ENCODE measurements around the gene HOXA13. TPM values are rescaled to one million over a fixed set of nuclear protein-coding genes. Genes with fewer than 3 reads are reported as not detected.

HOXA13 gene
- total RNA-seq, 3 donors from 2014 or later, result not detected

DNA sequence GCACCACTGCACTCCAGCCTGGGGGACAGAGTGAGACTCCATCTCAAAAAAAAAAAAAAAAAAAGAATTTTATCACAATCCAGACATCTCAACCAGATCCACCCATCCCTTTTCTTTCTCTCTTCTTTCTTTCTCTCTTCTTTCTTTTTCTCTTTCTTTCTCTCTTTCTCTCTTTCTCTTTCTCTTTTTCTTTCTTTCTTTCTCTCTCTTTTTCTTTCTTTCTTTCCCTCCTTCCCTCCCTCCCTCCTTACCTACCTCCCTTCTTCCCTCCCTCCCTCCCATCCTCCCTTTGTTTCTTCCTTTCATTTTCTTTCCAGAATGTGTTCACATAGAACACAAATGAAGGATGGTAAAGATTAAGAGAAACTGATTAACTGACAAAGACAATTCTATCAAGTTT is 18.1 kb upstream of the HOXA13 start:
- Mint-ChIP-seq H3K4me1 (ENCODE audit: low read depth) (peaks cover 6% of the 10 kb centered on the region), H3K36me3 (ENCODE audit: insufficient read depth) (no peaks in the 10 kb centered on the region), H3K9me3 (no peaks in the 10 kb centered on the region), H3K27me3 (ENCODE audit: low read depth) (peaks cover 81% of the 10 kb centered on the region), H3K4me3 (no peak overlapping the region)
- ATAC-seq (no peak), DNase-seq (no peak)

DNA sequence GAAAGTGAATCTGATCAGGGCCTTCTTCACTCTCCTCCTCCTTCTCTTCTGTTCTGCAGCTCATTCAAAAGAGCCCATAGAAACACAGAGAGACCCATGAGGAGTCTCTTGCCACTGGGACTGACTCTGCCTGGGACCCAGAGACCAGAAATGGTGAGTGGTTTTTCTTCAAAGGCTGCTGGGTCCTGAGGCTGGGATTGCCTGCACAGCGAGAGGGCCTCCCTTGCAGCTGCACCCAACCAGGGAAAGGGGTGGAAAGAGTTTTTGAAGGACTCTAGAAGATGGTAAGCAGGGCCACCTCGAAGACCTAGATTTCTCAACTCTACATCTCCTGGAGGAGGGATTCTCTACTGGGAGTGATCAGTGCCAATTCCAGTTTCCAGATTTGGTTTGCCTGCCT is 15.5 kb upstream of the HOXA13 start:
- Mint-ChIP-seq H3K9me3 (no peaks in the 10 kb centered on the region), H3K4me1 (ENCODE audit: low read depth) (peaks cover 10% of the 10 kb centered on the region), H3K27me3 (ENCODE audit: low read depth) (peaks cover 90% of the 10 kb centered on the region), H3K4me3 (no peak overlapping the region), H3K36me3 (ENCODE audit: insufficient read depth) (no peaks in the 10 kb centered on the region)
- DNase-seq, result no peak
- no peak for ATAC-seq

DNA sequence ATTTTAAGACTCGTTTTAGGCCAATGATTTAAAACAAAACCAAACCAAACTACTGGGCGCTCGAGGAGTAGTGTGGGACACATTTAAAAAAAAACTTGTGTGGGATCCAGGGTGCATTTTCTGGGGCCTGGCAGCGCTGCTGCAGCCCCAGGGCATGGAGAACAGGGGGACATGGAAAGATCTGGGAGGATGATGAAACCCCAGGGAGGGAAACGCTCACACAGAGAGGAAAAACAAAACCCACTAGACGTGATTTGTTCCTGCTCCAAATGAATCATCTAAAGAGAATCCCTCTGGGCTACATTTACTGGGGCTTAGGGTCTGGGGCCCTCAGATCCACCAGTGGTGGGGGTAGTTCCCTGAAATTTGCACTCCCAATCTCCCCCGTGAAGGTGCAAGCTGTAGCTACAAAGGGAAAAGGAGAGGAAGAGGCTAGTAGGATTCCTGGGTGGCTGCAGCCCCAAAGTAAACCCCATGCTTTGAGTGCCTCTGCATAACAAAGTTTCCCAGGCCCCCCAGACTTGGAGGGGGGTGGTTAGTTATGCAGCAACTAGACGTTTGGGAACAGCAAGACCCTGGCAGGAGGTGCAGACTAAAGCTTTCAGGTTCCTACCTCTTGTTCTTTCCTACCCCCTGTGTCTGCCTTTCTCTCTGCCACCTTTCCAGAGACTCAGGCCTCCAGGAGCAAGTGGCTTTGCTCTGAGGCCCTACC is 14.5 kb upstream of the HOXA13 start:
- H3K4me3 Mint-ChIP-seq, result no peak overlapping the region
- ATAC-seq (no peak), DNase-seq (no peak)
- peaks cover 9% of the 10 kb centered on the region for H3K4me1 Mint-ChIP-seq (ENCODE audit: low read depth)
- peaks cover 91% of the 10 kb centered on the region for H3K27me3 Mint-ChIP-seq (ENCODE audit: low read depth)
- H3K36me3 Mint-ChIP-seq (ENCODE audit: insufficient read depth), result no peaks in the 10 kb centered on the region
- H3K9me3 Mint-ChIP-seq, result no peaks in the 10 kb centered on the region

DNA sequence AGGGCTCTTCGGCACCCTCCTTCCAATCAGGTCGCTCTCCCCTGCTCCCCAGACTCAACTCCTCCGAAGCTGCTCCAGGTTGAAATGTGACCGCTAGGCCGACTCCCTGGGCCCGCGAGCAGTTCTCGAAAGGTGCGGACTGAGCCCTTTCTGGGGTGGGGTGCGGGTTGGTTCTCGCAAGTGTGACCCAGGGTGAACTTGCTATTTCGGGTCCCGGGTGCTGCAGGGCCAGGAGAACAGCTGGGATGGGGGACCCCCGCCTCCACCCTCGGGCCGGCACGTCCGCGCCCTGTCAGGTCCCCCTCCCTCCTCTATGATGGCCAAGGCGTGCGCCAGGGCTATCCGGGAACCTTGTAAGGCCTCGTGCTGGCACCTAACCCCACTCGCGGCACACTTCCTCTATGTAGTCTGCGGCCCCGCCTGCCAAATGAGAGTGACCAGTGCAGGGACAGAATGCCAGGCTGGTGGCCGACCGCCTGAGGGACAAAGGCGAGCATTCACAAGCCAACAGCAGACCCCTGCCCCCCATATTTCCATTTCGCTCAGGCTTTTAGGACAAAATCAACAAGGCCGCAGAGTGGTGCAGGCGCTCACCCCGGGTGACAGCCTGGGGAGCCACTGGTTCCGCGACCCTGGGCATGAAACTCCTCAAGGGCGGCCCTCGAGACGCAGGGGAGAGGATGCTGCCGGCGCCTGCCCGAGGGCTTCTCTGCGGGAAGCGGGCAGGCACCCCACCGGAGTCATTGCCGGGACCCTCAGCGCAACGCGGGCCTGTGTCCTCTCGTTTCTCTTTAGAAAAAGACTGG is 13.7 kb upstream of the HOXA13 start:
- H3K4me3 Mint-ChIP-seq, result no peak overlapping the region
- H3K9me3 Mint-ChIP-seq, result no peaks in the 10 kb centered on the region

DNA sequence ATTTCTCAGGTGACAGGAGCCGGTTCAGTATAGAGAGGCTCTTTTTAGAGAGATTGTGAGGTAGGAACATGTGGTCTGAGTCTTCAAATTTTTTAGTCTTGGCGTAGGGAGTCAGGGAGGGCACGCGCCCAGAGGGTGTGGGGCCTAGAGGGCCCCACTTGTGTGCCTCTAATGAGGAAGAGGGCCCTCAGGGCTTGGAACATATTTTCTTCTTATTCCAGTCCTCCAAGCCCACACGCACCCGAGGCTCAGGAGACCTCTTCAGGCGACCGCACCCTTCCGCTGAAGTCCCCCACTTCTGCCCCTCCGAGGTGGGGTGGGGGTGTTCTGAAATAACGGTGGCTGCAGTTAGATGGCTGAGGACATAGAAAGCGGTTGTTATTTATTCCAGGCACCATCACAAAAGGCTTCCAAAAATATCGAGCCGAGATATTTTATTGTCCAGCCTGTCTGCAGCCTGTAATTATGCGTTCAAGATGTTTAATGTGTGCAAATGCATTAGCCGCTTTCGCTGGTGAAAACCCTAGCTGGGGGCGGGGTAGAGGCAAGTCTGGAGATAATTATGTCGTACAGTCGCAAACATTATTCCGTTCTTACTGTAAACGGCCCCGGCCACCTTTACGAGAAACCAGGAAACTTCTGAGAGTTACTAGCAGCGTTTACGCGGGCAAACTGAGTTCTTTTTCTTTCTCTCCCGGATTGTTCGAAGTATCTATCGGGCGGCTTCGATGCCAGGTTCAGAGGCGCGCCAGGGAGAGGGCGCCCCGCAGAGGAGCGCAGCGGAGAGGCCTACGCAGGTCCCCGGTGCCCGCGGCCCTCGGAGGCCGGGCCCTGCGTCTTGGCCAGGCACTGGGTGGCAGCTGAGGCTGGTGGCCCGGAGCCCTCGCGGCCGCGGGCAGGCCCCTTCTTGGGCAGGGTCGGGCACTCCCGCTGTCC is 12.9 kb upstream of the HOXA13 start:
- Mint-ChIP-seq H3K9me3 (no peaks in the 10 kb centered on the region), H3K4me3 (no peak overlapping the region), H3K36me3 (ENCODE audit: insufficient read depth) (no peaks in the 10 kb centered on the region), H3K4me1 (ENCODE audit: low read depth) (peaks cover 9% of the 10 kb centered on the region), H3K27me3 (ENCODE audit: low read depth) (peaks cover 90% of the 10 kb centered on the region)
- peak; percentile 12 to 41 for ATAC-seq
- DNase-seq, result no peak

More for the DNA sequence above, 13.7 kb upstream of the HOXA13 start:
- Mint-ChIP-seq H3K27me3 (ENCODE audit: low read depth) (peaks cover 92% of the 10 kb centered on the region), H3K36me3 (ENCODE audit: insufficient read depth) (no peaks in the 10 kb centered on the region), H3K4me1 (ENCODE audit: low read depth) (peaks cover 9% of the 10 kb centered on the region)
- no peak for ATAC-seq
- DNase-seq, result no peak

DNA sequence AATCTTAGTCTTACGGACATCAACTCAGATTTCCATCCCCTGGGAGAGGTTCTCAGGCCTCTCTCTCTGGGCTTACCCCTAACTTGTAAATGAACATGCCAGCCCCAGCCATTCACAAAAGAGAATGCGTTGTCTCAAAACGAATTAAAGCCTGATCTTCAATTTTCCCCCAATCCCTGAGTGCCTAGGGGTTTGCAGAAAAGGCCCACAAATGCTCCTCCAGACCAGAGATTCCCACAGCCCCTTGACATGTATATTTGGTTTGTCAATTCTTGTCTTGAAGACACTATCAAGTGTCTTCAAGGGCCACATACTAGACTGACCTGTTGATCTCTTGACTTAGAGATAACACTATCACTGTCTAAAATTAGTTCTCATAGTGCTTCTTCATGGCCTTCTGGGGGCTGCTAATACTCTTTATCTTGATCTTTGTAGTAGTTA is 11.9 kb upstream of the HOXA13 start:
- DNase-seq (no peak), ATAC-seq (no peak)
- H3K36me3 Mint-ChIP-seq (ENCODE audit: insufficient read depth), result no peaks in the 10 kb centered on the region
- peaks cover 9% of the 10 kb centered on the region for H3K4me1 Mint-ChIP-seq (ENCODE audit: low read depth)
- H3K9me3 Mint-ChIP-seq, result no peaks in the 10 kb centered on the region
- H3K27me3 Mint-ChIP-seq (ENCODE audit: low read depth), result peaks cover 94% of the 10 kb centered on the region
- H3K4me3 Mint-ChIP-seq, result no peak overlapping the region

DNA sequence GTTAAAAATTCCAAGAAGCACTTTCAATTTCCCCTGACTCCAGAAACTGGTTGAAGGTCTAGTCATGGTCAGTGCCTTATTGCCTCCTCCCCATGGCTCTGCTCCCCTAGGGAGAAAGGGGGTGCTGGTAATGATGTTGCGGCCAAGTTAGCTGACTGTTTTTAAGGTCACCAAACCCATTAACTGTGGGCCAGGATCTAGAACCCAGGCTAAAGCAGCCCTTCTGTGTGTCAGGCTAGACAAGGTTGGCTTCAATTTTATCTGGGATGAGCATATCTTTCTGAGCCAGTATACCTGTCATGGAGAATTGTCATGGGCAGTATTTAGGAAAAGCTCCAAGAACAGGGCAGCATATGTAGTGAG is 11.2 kb upstream of the HOXA13 start:
- ATAC-seq (no peak), DNase-seq (no peak)
- no peak overlapping the region for H3K4me3 Mint-ChIP-seq
- peaks cover 9% of the 10 kb centered on the region for H3K4me1 Mint-ChIP-seq (ENCODE audit: low read depth)
- peaks cover 92% of the 10 kb centered on the region for H3K27me3 Mint-ChIP-seq (ENCODE audit: low read depth)
- H3K36me3 Mint-ChIP-seq (ENCODE audit: insufficient read depth), result no peaks in the 10 kb centered on the region
- H3K9me3 Mint-ChIP-seq, result no peaks in the 10 kb centered on the region

DNA sequence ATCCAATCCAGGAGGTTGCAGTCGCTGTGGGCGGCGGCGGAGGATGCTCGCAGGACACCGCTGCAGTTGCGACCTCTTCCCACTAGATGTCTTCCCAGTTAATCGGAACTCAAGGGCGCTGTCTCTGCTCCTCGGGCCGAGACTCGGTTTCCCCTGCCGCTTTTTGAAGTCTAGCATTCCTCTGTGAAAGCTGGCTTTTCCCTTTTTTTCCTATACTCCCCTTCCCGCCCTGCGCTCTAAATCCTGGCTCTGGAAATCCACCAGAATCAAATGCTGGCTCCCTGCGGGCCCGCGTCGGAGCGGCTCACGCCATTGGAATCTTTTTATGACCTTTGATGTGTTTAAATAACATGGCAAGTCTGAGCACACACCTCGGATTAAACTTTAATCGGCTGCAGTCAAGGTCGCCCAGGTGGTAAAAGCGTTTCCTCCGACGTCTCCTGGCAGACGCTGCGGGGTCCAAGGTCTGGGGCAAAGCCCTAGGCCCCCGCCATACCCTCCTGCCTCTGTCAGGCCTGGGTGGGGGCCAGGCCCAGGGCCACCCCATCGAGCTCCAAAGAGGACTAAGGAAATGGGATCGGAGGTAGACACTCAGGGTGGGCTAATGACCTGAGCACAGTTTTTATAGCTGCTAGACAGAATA is 10.7 kb upstream of the HOXA13 start:
- DNase-seq (no peak), ATAC-seq (peak; percentile 60 to 65)
- no peaks in the 10 kb centered on the region for H3K36me3 Mint-ChIP-seq (ENCODE audit: insufficient read depth)
- peak overlapping the region; percentile 40 for H3K4me3 Mint-ChIP-seq
- H3K27me3 Mint-ChIP-seq (ENCODE audit: low read depth), result peaks cover 92% of the 10 kb centered on the region
- peaks cover 11% of the 10 kb centered on the region for H3K4me1 Mint-ChIP-seq (ENCODE audit: low read depth)
- no peaks in the 10 kb centered on the region for H3K9me3 Mint-ChIP-seq

DNA sequence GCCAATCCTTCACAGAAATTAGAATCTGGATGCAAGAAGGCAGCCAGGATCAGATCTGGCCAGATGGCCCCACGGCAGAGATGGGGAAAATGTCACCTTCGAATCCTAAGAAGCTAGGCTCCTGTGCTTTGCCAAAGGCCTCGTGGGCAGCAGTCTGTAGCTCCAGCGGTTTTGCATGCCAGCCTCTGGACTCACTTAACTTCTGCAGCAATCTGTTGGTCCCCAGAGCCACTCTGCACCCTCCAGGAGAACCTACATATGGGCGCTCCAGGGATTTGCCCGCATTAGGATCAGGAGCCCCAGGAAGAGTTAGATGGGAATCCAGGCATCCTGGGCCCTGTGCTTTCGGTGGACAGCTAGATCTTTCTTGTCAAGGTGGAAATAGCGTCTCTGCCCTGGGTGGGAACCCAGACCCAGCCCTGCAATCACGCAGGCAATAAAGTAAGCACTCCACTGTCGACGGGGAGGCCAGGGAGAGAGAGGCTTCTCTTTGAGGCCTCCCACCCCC is 10.1 kb upstream of the HOXA13 start:
- no peak for DNase-seq
- Mint-ChIP-seq H3K36me3 (ENCODE audit: insufficient read depth) (no peaks in the 10 kb centered on the region), H3K4me1 (ENCODE audit: low read depth) (peaks cover 14% of the 10 kb centered on the region), H3K4me3 (peak overlapping the region; percentile 40), H3K27me3 (ENCODE audit: low read depth) (peaks cover 91% of the 10 kb centered on the region), H3K9me3 (no peaks in the 10 kb centered on the region)
- ATAC-seq, result no peak

DNA sequence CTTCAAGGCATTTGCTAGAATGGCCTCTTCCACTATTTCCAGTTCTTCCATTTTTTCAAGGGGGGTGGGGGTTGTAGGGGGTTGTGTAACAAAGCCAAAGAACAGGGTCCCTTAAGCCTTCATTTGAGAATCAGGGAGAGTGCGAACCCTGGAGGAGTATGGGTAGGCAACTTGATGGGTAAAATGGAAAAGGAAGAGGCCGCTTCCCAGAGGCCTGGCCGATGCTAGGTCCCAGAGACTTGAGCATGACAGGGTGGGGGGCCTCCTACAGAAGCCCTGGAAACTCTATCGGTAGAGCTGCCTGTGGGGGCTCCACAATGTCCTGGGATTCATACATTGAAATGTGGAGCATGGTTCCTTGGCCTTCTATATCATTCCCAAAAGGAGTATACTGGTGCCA is 9.1 kb upstream of the HOXA13 start:
- Mint-ChIP-seq H3K27me3 (ENCODE audit: low read depth) (peaks cover 92% of the 10 kb centered on the region), H3K36me3 (ENCODE audit: insufficient read depth) (no peaks in the 10 kb centered on the region), H3K4me1 (ENCODE audit: low read depth) (peaks cover 19% of the 10 kb centered on the region), H3K9me3 (no peaks in the 10 kb centered on the region), H3K4me3 (no peak overlapping the region)
- no peak for ATAC-seq
- no peak for DNase-seq

DNA sequence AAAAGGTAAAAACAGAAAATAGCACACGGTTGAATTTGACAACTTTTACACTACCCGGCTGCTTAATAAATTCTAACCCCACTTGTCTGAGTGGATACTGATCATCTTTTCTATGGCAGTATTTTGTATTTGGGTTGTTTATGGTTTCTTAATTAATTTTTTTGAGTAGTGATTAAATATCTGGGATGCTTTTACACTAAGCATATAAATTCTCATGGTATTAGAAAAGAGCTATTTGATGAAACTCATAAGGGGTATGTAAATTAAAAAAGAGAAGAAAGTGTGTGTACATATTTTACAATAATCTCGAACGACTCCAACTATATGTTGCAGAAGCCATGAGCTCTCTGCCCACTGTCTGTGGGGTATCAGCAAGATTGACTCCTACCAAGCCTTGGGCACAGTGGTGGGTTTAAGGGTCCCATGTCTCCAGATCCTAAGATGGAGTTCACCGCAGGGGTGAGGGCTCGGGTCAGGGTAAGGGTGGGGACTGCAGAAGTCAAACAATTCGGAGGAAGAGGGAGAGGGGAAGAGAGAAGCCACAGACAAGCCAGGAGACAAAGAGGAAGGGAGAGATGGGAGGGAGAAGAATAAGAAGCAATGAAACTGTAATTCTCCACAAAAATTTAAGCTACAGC is 7.6 kb upstream of the HOXA13 start:
- Mint-ChIP-seq H3K4me1 (ENCODE audit: low read depth) (peaks cover 19% of the 10 kb centered on the region), H3K9me3 (no peaks in the 10 kb centered on the region), H3K36me3 (ENCODE audit: insufficient read depth) (no peaks in the 10 kb centered on the region), H3K27me3 (ENCODE audit: low read depth) (peaks cover 92% of the 10 kb centered on the region), H3K4me3 (no peak overlapping the region)
- DNase-seq (no peak), ATAC-seq (no peak)

DNA sequence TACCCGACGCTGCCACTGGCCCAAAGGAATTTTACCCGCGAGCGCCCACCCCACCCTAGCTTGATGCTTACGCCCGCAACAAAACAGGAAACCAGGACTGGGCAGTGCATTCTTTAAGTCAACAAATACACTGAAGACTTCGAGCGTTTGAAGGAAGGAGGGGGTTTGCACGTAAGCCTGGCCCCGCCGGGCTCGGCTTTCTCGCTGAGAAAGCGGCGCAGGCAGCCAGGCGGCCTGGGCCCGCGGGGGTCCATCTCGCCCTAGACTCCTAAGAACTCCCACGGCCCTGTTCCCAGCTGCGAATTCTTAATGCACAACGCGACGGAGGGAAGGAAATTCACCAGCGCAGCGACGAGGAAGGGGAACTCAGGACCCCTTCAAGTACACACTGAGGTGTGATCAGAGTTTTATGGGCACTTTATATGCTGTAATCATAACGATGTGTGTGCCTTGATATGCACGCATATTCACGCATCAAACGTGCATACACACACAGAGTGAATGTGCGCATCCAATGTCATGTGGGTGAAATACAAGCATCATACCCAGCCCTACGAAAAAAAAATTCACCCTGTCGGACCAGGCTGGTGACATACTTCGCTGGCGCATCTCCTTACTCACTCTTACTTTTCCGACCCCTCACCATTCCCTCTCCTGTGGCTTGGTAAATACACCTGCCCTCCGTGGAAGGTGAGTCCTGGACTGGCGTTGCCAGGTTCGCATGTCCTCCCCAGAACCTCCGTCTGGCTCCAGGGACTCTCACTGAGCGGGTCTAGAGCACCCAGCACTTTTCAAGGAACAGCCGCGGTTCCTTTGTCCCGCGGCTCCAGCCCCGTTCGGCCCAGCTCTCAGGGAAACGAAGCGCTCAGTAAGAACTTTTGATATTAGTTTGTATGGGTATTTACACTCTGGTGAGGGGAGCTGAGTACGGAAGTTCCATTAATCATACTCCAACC is 5.7 kb upstream of the HOXA13 start:
- no peaks in the 10 kb centered on the region for H3K36me3 Mint-ChIP-seq (ENCODE audit: insufficient read depth)
- ATAC-seq (no peak), DNase-seq (no peak)
- H3K9me3 Mint-ChIP-seq, result no peaks in the 10 kb centered on the region
- H3K27me3 Mint-ChIP-seq (ENCODE audit: low read depth), result peaks cover 92% of the 10 kb centered on the region
- peaks cover 28% of the 10 kb centered on the region for H3K4me1 Mint-ChIP-seq (ENCODE audit: low read depth)
- no peak overlapping the region for H3K4me3 Mint-ChIP-seq

All from activated T-cell treated with anti-CD3 and anti-CD28 coated beads, Interleukin-2, amount 50 U/mL, for 4 hours (primary cell).